H1 (cell line): ENCODE results near the gene C1D. TPM values are rescaled to one million over a fixed set of nuclear protein-coding genes. Genes with fewer than 3 reads are reported as not detected.

Source experiments
- JUN ChIP-seq: IDR thresholded peaks from 2 replicates; pipeline ENCODE4 v1.6.1; 2011; ENCODE audit warnings: low read depth, mild to moderate bottlenecking, improper control_type of control experiment, low read length
- SRF ChIP-seq: IDR thresholded peaks from 2 replicates; pipeline ENCODE4 v1.6.1; 2011; ENCODE audit warnings: mild to moderate bottlenecking, low read depth, low read length, moderate library complexity
- polyA plus RNA-seq, 7 experiments: library from polyadenylated mRNA; depleted of rRNA in 3 of 7; stranded (reverse) in 5 of 7; unstranded in 2 of 7; fragments of >200 nt in 5 of 7; fragments of 200-250 nt in 2 of 7; gene quantifications; 1 replicate in 5 of 7; 2 replicates in 1 of 7; 4 replicates in 1 of 7; pipeline versions ENCODE4 v1.2.1 to v1.2.3, GENCODE V29; 2011 to 2013; ENCODE audit warnings: missing spikeins in 2 of 7, mixed read lengths in 2 of 7
- total RNA-seq: library from RNA; stranded (reverse); fragmentation: NEBNext Ultra II Directional; extraction: Animal tissue kit (Norgen Biotek cat#: 25700); gene quantifications from 2 replicates; pipeline ENCODE4 v1.2.1, GENCODE V29; 2021
- TF ChIP-seq, protein P1 (sequence below): IDR thresholded peaks from 2 replicates; pipeline ENCODE4 v1.6.1; 2012; ENCODE audit warnings: low read length, inconsistent platforms
- TF ChIP-seq, protein P2 (sequence below), 3 experiments: IDR thresholded peaks; 1 replicate in 2 of 3; 2 replicates in 1 of 3; pipeline versions ENCODE4 v1.5.1 to v1.6.1; 2011; ENCODE audit warnings: low read length in 3 of 3, mild to moderate bottlenecking in 3 of 3, inconsistent platforms in 2 of 3, low read depth in 1 of 3, moderate library complexity in 1 of 3; ENCODE audit not compliant: insufficient read depth in 1 of 3; ENCODE audit errors: control extremely low read depth in 1 of 3

C1D gene
- total and polyA plus RNA-seq, 2 of the 8 experiments (the other 6 are each of a cell fraction or from before 2014, with no cell fraction given), result 17.5 to 24.1 TPM

DNA sequence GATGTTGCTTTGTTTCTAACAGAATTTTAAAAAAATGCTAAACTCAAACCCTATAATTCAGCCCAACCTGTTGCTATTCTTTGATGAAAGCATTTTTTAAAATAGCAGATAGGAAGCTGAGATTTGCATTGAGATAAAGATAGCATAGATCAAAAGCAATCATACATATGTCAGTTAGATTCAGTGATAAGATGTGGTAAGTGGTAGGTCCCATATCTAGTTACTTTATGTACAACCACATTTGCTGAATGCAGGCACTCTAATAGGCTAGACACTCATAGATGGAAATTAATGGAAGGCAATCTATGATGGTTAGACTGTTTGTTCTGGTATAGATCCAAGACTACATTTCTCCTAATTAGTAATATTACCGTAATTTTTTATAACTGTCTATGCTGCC, 27.2 kb upstream of the C1D start (continued):
- TF ChIP-seq, protein P1, sequence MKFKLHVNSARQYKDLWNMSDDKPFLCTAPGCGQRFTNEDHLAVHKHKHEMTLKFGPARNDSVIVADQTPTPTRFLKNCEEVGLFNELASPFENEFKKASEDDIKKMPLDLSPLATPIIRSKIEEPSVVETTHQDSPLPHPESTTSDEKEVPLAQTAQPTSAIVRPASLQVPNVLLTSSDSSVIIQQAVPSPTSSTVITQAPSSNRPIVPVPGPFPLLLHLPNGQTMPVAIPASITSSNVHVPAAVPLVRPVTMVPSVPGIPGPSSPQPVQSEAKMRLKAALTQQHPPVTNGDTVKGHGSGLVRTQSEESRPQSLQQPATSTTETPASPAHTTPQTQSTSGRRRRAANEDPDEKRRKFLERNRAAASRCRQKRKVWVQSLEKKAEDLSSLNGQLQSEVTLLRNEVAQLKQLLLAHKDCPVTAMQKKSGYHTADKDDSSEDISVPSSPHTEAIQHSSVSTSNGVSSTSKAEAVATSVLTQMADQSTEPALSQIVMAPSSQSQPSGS, result no peak
- no peak for TF ChIP-seq SRF
- TF ChIP-seq JUN, result no peak
- TF ChIP-seq, protein P2, sequence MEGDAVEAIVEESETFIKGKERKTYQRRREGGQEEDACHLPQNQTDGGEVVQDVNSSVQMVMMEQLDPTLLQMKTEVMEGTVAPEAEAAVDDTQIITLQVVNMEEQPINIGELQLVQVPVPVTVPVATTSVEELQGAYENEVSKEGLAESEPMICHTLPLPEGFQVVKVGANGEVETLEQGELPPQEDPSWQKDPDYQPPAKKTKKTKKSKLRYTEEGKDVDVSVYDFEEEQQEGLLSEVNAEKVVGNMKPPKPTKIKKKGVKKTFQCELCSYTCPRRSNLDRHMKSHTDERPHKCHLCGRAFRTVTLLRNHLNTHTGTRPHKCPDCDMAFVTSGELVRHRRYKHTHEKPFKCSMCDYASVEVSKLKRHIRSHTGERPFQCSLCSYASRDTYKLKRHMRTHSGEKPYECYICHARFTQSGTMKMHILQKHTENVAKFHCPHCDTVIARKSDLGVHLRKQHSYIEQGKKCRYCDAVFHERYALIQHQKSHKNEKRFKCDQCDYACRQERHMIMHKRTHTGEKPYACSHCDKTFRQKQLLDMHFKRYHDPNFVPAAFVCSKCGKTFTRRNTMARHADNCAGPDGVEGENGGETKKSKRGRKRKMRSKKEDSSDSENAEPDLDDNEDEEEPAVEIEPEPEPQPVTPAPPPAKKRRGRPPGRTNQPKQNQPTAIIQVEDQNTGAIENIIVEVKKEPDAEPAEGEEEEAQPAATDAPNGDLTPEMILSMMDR (IDR thresholded peaks at IDR 0.05; ENCODE audit: control extremely low read depth in 1 of 3, insufficient read depth in 1 of 3, low read depth in 1 of 3, low read length in 3 of 3), result no peak
